ENCODE measurements around the gene ENDOU.

- TF ChIP-seq, protein P1, sequence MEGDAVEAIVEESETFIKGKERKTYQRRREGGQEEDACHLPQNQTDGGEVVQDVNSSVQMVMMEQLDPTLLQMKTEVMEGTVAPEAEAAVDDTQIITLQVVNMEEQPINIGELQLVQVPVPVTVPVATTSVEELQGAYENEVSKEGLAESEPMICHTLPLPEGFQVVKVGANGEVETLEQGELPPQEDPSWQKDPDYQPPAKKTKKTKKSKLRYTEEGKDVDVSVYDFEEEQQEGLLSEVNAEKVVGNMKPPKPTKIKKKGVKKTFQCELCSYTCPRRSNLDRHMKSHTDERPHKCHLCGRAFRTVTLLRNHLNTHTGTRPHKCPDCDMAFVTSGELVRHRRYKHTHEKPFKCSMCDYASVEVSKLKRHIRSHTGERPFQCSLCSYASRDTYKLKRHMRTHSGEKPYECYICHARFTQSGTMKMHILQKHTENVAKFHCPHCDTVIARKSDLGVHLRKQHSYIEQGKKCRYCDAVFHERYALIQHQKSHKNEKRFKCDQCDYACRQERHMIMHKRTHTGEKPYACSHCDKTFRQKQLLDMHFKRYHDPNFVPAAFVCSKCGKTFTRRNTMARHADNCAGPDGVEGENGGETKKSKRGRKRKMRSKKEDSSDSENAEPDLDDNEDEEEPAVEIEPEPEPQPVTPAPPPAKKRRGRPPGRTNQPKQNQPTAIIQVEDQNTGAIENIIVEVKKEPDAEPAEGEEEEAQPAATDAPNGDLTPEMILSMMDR (IDR thresholded peaks at IDR 0.05; ENCODE audit: insufficient read depth, low read depth, low read length), result no peak
- TF ChIP-seq EZH2 (IDR thresholded peaks at IDR 0.05; ENCODE audit: insufficient read depth, low read length), result no peak
Observed at GRCh38 chr12:47747596-47748506, 22.6 kb upstream of the ENDOU start.

All from astrocyte (in vitro differentiated cells and primary cell).